Measurements from ENCODE around the gene SLFN5. TPM values are rescaled to one million over a fixed set of nuclear protein-coding genes. Genes with fewer than 3 reads are reported as not detected.
"Not testable (repeated sequence)": the region's sequence is repeated elsewhere in the genome, so short reads cannot be mapped to it uniquely, and the experiment has no call there.

The SLFN5 gene
- total RNA-seq, 2 experiments from 2014 or later, result 51.2 to 52.0 TPM

DNA sequence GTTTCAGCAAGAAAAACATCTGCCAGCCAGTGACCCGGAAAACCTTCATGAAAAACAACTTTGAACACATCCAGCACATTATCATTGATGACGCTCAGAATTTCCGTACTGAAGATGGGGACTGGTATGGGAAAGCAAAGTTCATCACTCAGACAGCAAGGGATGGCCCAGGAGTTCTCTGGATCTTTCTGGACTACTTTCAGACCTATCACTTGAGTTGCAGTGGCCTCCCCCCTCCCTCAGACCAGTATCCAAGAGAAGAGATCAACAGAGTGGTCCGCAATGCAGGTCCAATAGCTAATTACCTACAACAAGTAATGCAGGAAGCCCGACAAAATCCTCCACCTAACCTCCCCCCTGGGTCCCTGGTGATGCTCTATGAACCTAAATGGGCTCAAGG, 22.2 kb downstream of the SLFN5 start:
- ChIA-PET CTCF (interaction anchor here (1.8 kb wide), 1 partner anchor 482 kb away, joined by 5 read pairs; no protein-coding TSS in a partner anchor), POLR2A (no interaction called here)
- no peak for DNase-seq
- H3K4me1 Mint-ChIP-seq (ENCODE audit: low read depth), result peaks cover 54% of the 10 kb centered on the region
- H3K36me3 Mint-ChIP-seq, result peaks cover 48% of the 10 kb centered on the region
- no peak overlapping the region for H3K4me3 Mint-ChIP-seq
- H3K27me3 Mint-ChIP-seq, result no peaks in the 10 kb centered on the region
- intact Hi-C loops (cut with micrococcal nuclease), result no loop called here
- no peaks in the 10 kb centered on the region for H3K9me3 Mint-ChIP-seq
- peak overlapping the region; percentile 66 for H3K27ac Mint-ChIP-seq

DNA sequence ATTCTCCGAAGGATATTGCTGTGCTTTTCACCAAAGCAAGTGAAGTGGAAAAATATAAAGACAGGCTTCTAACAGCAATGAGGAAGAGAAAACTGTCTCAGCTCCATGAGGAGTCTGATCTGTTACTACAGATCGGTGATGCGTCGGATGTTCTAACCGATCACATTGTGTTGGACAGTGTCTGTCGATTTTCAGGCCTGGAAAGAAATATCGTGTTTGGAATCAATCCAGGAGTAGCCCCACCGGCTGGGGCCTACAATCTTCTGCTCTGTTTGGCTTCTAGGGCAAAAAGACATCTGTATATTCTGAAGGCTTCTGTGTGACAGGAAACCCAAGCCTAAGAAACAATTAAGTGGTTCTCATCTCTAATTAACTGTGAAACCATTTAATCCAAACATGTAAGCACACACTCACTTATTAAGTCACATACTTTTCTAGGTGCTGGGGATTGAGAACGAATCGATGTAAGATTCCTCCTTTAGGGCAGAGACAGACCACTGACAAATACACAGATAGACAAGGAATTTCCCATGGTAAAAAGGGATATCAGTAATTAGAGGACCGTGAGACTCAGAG, 22.8 kb downstream of the SLFN5 start:
- H3K4me3 Mint-ChIP-seq, result no peak overlapping the region
- CTCF ChIA-PET, result no interaction called here

DNA sequence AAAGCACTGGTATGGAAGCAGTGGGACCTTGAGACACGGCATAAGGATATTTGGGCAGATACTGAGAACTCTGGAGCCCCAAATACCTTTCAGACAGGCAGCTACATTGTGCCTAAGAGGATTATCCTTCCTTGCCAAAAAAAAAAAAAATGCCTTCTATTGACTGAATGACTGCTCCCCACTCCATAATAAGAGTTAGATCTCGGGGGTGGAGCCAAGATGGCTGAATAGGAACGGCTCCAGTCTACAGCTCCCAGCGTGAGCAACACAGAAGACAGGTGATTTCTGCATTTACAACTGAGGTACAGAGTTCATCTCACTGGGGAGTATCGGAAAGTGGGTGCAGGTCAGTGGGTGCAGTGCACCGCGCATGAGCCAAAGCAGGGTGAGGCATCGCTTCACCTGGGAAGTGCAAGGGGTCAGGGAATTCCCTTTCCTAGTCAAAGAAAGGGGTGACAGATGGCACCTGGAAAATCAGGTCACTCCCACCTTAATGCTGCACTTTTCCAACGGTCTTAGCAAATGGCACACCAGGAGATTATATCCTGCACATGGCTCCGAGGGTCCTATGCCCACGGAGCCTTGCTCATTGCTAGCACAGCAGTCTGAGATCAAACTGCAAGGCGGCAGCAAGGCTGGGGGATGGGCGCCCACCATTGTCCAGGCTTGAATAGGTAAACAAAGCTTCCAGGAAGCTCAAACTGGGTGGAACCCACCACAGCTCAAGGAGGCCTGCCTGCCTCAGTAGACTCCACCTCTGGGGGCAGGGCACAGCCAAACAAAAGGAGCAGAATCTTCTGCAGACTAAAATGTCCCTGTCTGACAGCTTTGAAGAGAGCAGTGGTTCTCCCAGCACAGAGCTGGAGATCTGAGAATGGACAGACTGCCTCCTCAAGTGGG, 31.5 kb downstream of the SLFN5 start:
- H3K9me3 Mint-ChIP-seq; H3K4me3 Mint-ChIP-seq; intact Hi-C loops (cut with micrococcal nuclease); H3K27me3 Mint-ChIP-seq; H3K27ac Mint-ChIP-seq; POLR2A ChIA-PET; CTCF ChIA-PET; H3K36me3 Mint-ChIP-seq: not testable (repeated sequence)
- H3K4me1 Mint-ChIP-seq (ENCODE audit: low read depth), result peaks cover 41% of the 10 kb centered on the region
- peak; percentile 22 for DNase-seq

More for the DNA sequence above, 22.8 kb downstream of the SLFN5 start:
- Mint-ChIP-seq H3K9me3 (no peaks in the 10 kb centered on the region), H3K4me1 (ENCODE audit: low read depth) (peaks cover 56% of the 10 kb centered on the region), H3K36me3 (peaks cover 50% of the 10 kb centered on the region), H3K27me3 (no peaks in the 10 kb centered on the region), H3K27ac (no peak overlapping the region)
- intact Hi-C loops (cut with micrococcal nuclease), result no loop called here
- POLR2A ChIA-PET, result no interaction called here
- DNase-seq, result no peak

DNA sequence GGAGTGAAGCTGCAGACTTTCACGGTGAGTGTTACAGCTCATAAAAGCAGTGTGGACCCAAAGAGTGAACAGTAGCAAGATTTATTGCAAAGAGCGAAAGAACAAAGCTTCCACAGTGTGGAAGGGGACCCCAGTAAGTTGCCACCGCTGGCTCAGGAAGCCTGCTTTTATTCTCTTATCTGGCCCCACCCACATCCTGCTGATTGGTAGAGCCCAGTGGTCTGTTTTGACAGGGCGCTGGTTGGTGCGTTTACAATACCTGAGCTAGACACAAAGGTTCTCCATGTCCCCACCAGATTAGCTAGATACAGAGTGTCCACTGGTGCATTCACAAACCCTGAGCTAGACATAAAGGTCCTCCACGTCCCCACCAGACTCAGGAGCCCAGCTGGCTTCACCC, 35.6 kb downstream of the SLFN5 start:
- H3K4me3 Mint-ChIP-seq; POLR2A ChIA-PET; H3K27ac Mint-ChIP-seq; DNase-seq; H3K27me3 Mint-ChIP-seq; H3K36me3 Mint-ChIP-seq; intact Hi-C loops (cut with micrococcal nuclease); H3K9me3 Mint-ChIP-seq; CTCF ChIA-PET: not testable (repeated sequence)
- peaks cover 29% of the 10 kb centered on the region for H3K4me1 Mint-ChIP-seq (ENCODE audit: low read depth)

DNA sequence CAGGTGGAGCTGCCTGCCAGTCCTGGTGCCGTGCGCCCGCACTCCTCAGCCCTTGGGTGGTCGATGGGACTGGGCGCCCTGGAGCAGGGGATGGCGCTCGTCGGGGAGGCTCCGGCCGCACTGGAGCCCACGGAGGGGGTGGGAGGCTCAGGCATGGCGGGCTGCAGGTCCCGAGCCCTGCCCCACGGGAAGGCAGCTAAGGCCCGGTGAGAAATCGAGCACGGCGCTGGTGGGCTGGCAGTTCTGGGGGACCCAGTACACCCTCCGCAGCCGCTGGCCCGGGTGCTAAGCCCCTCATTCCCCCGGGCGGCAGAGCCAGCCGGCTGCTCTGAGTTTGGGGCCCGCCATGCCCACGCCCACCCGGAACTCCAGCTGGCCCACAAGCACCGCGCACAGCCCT, 36.0 kb downstream of the SLFN5 start:
- H3K27me3 Mint-ChIP-seq; H3K36me3 Mint-ChIP-seq; H3K4me3 Mint-ChIP-seq; DNase-seq; H3K9me3 Mint-ChIP-seq; H3K27ac Mint-ChIP-seq; CTCF ChIA-PET; POLR2A ChIA-PET; intact Hi-C loops (cut with micrococcal nuclease): not testable (repeated sequence)
- H3K4me1 Mint-ChIP-seq (ENCODE audit: low read depth), result peaks cover 25% of the 10 kb centered on the region

DNA sequence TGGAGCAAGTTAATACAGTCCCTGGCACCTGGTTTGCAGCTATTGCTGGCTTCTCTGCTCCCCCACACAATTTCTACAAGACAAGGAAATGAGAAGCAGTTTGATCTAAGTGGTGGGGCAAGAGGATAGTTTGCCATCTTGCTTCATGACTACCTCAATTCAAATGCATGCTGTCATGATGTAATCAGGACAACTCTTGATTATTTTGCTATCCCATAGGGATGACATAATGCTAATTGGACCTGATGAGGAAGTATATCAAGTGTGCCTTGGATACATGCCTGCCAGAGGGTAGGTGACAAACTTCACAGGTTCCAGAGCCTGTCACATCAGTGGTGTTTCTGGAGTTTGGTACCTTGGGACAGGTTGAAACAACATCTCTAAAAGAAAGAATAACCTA, 40.9 kb downstream of the SLFN5 start:
- POLR2A ChIA-PET, result no interaction called here

DNA sequence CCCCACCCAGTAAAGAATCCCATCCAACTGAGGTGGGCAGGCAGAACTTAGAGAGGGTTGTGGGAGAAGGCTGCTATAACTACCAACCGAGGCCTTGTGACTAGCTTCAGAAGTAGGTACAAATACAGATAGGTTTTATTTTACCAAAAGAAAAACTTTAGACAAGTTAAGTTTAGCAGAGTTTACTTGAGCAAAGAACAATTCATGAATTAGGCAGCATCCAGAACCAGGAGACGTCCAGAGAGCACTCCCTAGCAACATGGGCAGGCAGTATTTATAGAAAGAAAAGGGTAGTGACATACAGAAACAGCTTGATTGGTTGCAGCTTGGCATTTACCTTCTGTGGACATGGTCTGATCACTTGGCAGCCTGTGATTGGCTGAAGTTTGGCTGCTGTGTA, 42.1 kb downstream of the SLFN5 start:
- no peaks in the 10 kb centered on the region for H3K27me3 Mint-ChIP-seq
- POLR2A ChIA-PET, result no interaction called here
- peaks cover 5% of the 10 kb centered on the region for H3K9me3 Mint-ChIP-seq
- peaks cover 2% of the 10 kb centered on the region for H3K36me3 Mint-ChIP-seq
- H3K4me1 Mint-ChIP-seq (ENCODE audit: low read depth), result peaks cover 31% of the 10 kb centered on the region
- DNase-seq, result no peak
- intact Hi-C loops (cut with micrococcal nuclease), result loop anchor here (5.0 kb wide), 1 partner anchor 43 kb away; the partner anchor contains the start of gene SLFN5
- H3K27ac Mint-ChIP-seq, result no peak overlapping the region
- CTCF ChIA-PET, result interaction anchor here (0.6 to 1.1 kb wide), 2 partner anchors 143 to 266 kb away, joined by 3 read pairs; no protein-coding TSS in a partner anchor
- no peak overlapping the region for H3K4me3 Mint-ChIP-seq

More for the DNA sequence above, 40.9 kb downstream of the SLFN5 start:
- no peak for DNase-seq
- Mint-ChIP-seq H3K4me1 (ENCODE audit: low read depth) (peaks cover 23% of the 10 kb centered on the region), H3K4me3 (no peak overlapping the region), H3K27me3 (no peaks in the 10 kb centered on the region), H3K27ac (no peak overlapping the region), H3K36me3 (no peaks in the 10 kb centered on the region), H3K9me3 (peaks cover 3% of the 10 kb centered on the region)
- intact Hi-C loops (cut with micrococcal nuclease), result no loop called here
- CTCF ChIA-PET, result no interaction called here

DNA sequence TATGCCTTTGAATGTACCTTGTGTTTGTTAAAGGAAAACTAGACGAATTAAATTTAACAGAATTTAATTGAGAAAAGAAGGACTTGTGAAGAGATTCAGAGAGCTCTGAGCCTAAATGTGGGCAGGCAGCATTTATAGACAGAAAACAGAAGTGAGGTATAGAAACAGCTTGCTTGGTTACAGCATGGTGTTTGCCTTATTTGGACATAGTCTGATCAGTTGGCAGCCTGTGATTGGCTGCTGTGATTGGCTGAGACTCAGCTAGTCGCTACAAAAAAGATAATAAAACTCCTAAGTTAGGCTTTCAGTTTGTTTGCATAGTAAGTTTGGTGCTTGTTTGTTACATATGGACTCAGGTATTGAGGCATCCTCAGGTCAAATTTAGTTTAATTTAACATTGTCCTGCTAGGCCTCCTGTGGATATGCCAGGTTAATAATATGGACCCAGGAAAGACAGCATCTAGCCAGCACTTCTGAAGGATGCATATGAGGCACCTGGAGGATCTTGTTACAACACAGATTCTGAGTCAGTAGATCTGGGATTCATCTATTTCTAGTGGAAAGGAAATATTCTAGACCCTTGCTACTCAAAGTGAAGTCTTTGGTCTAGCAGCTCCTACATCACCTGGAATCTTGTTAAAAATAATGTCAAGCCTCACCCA, 43.4 kb downstream of the SLFN5 start:
- H3K9me3 Mint-ChIP-seq, result peaks cover 3% of the 10 kb centered on the region
- intact Hi-C loops (cut with micrococcal nuclease), result loop anchor here (5.0 kb wide), 1 partner anchor 44 kb away; the partner anchor contains the start of gene SLFN5
- peak overlapping the region; percentile 38 for H3K27ac Mint-ChIP-seq
- no peak overlapping the region for H3K4me3 Mint-ChIP-seq
- ChIA-PET CTCF (interaction anchor here (0.6 to 1.2 kb wide), 4 partner anchors 22 to 461 kb away, joined by 3 to 5 read pairs (median 3); no protein-coding TSS in a partner anchor), POLR2A (no interaction called here)
- H3K36me3 Mint-ChIP-seq, result peaks cover 2% of the 10 kb centered on the region
- no peaks in the 10 kb centered on the region for H3K27me3 Mint-ChIP-seq
- peak; percentile 35 for DNase-seq
- peaks cover 31% of the 10 kb centered on the region for H3K4me1 Mint-ChIP-seq (ENCODE audit: low read depth)

DNA sequence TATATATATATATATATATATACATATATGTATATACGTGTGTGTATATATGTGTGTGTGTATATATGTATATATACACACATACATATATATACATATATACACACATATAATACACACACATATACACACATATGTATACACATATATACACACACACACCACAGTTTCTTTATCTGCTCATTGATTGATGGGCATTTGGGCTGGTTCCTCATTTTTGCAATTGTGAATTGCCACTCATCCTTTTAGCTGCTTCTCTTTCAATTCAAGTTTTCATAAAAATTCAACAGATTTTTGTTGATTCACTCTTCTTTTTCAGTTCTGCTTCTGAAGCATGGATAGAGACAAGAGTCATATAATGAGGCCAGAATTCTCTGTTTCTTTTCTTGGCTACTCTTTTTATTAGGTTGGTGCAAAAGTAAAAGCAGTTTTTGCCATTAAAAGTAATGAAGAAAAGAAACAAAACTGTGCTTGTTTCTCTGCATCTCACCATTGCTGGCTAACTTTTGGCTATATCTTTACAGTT, 44.5 kb downstream of the SLFN5 start:
- CTCF ChIA-PET, result interaction anchor here (0.8 to 1.2 kb wide), 2 partner anchors 26 to 460 kb away, joined by 3 read pairs; no protein-coding TSS in a partner anchor
- peaks cover 31% of the 10 kb centered on the region for H3K4me1 Mint-ChIP-seq (ENCODE audit: low read depth)
- POLR2A ChIA-PET, result no interaction called here
- intact Hi-C loops (cut with micrococcal nuclease), result loop anchor here (5.0 kb wide), 1 partner anchor 45 kb away; the partner anchor contains the start of gene SLFN5
- DNase-seq, result no peak
- no peaks in the 10 kb centered on the region for H3K27me3 Mint-ChIP-seq
- H3K27ac Mint-ChIP-seq, result no peak overlapping the region
- H3K36me3 Mint-ChIP-seq, result peaks cover 2% of the 10 kb centered on the region
- H3K9me3 Mint-ChIP-seq, result peaks cover 3% of the 10 kb centered on the region
- H3K4me3 Mint-ChIP-seq, result no peak overlapping the region

DNA sequence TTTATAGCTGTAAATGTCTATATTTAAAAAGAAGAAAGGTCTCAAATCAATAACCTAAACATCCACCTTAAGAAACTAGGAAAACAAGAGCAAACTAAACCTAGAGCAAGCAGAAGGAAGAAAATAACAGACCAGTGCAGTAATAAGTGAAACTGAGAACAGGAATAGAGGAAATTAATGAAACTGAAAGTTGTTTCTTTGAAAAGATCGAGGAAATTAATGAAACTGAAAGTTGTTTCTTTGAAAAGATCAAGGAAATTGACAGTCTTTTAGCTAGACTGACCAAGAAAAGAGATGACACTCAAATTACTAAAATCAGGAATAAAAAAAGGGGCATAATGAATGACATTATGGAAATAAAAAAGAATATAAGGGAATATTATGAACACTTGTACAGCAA, 46.4 kb downstream of the SLFN5 start:
- Mint-ChIP-seq H3K9me3 (peaks cover 3% of the 10 kb centered on the region), H3K36me3 (peaks cover 2% of the 10 kb centered on the region), H3K4me1 (ENCODE audit: low read depth) (peaks cover 31% of the 10 kb centered on the region), H3K27me3 (no peaks in the 10 kb centered on the region), H3K4me3 (no peak overlapping the region), H3K27ac (no peak overlapping the region)
- ChIA-PET CTCF (interaction anchor here (0.6 kb wide), 1 partner anchor 24 kb away, joined by 4 read pairs; no protein-coding TSS in a partner anchor), POLR2A (no interaction called here)
- intact Hi-C loops (cut with micrococcal nuclease), result loop anchor here (5.0 kb wide), 1 partner anchor 47 kb away; the partner anchor contains the start of gene SLFN5
- no peak for DNase-seq

DNA sequence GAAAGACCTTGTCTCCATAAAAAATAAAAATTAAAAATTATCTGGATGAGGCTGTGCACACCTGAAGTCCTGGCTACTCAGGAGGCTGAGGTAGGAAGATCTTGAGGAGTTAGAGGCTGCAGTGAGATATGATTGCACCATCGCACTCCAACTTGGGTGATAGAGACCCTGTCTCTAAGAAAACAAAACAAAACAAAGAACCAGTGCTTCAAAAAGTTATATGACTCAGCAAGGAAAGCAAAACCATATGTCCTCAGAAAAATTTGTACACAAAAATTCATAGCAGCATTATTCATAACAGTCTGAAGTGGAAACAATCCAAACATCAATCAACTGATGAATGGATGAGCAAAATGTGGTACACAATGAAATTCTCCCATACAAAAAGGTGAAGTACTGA, 48.9 kb downstream of the SLFN5 start:
- CTCF ChIA-PET, result no interaction called here
- H3K27ac Mint-ChIP-seq, result no peak overlapping the region
- H3K9me3 Mint-ChIP-seq, result peaks cover 13% of the 10 kb centered on the region
- H3K4me1 Mint-ChIP-seq (ENCODE audit: low read depth), result peaks cover 22% of the 10 kb centered on the region
- no peak overlapping the region for H3K4me3 Mint-ChIP-seq
- intact Hi-C loops (cut with micrococcal nuclease), result no loop called here
- POLR2A ChIA-PET, result no interaction called here
- no peak for DNase-seq
- H3K27me3 Mint-ChIP-seq, result no peaks in the 10 kb centered on the region
- peaks cover 5% of the 10 kb centered on the region for H3K36me3 Mint-ChIP-seq
